Activated T-cell treated with anti-CD3 and anti-CD28 coated beads, Interleukin-2, amount 50 U/mL, for 4 hours (primary cell): ENCODE data around the gene C2orf78. TPM values are rescaled to one million over a fixed set of nuclear protein-coding genes. Genes with fewer than 3 reads are reported as not detected.

ENCODE experiments used
- ATAC-seq, 2 donors: fragments of 200-7000 bp; cut with Tn5 transposase; one replicate each; pipeline ENCODE4 v1.10.0; 2021
- DNase-seq: peaks from one replicate; pipeline ENCODE4 v3.0.0-alpha.2; 2020
- H3K27me3 Mint-ChIP-seq: one replicate; pipeline ENCODE4 v1.8.0; 2021; ENCODE audit warnings: low read depth, mixed read lengths
- H3K36me3 Mint-ChIP-seq: one replicate; pipeline ENCODE4 v1.8.0; 2022; ENCODE audit warnings: mixed read lengths; ENCODE audit not compliant: insufficient read depth
- H3K4me1 Mint-ChIP-seq: one replicate; pipeline ENCODE4 v1.8.0; 2021; ENCODE audit warnings: low read depth, mixed read lengths
- H3K4me3 Mint-ChIP-seq: one replicate; pipeline ENCODE4 v1.8.0; 2021; ENCODE audit warnings: mild to moderate bottlenecking, moderate library complexity, mixed read lengths
- H3K9me3 Mint-ChIP-seq: one replicate; pipeline ENCODE4 v1.8.0; 2021; ENCODE audit warnings: mixed read lengths
- total RNA-seq, 3 donors: library from RNA; stranded (reverse); gene quantifications; one replicate each; pipeline ENCODE4 v1.2.1, GENCODE V29; 2021

C2orf78 gene
- total RNA-seq, 3 donors from 2014 or later: not detected

GRCh38 chr2:73822276-73822675, 38.3 kb downstream of the C2orf78 start:
- H3K27me3 Mint-ChIP-seq: peaks cover 2% of the 10 kb centered on the region
- ATAC-seq: peak; percentile 30 to 42
- no peaks in the 10 kb centered on the region for H3K9me3 Mint-ChIP-seq
- H3K4me3 Mint-ChIP-seq: no peak overlapping the region
- H3K36me3 Mint-ChIP-seq: no peaks in the 10 kb centered on the region
- H3K4me1 Mint-ChIP-seq: peaks cover 18% of the 10 kb centered on the region
- DNase-seq: no peak

- H3K4me3 Mint-ChIP-seq: no peak overlapping the region
- DNase-seq (no peak), ATAC-seq (no peak)
- H3K36me3 Mint-ChIP-seq: no peaks in the 10 kb centered on the region
- H3K4me1 Mint-ChIP-seq: peaks cover 25% of the 10 kb centered on the region
- peaks cover 2% of the 10 kb centered on the region for H3K27me3 Mint-ChIP-seq
- H3K9me3 Mint-ChIP-seq: no peaks in the 10 kb centered on the region
These were observed 39.0 kb downstream of the C2orf78 start for GRCh38 chr2:73822991-73823390.

GRCh38 chr2:73823416-73823815, 39.4 kb downstream of the C2orf78 start:
- DNase-seq: no peak

GRCh38 chr2:73823916-73824523, 40.0 kb downstream of the C2orf78 start:
- peaks cover 2% of the 10 kb centered on the region for H3K27me3 Mint-ChIP-seq
- H3K4me3 Mint-ChIP-seq: no peak overlapping the region
- no peaks in the 10 kb centered on the region for H3K36me3 Mint-ChIP-seq
- peaks cover 32% of the 10 kb centered on the region for H3K4me1 Mint-ChIP-seq
- DNase-seq (no peak), ATAC-seq (no peak)
- no peaks in the 10 kb centered on the region for H3K9me3 Mint-ChIP-seq

More at GRCh38 chr2:73823416-73823815, 39.4 kb downstream of the C2orf78 start:
- Mint-ChIP-seq H3K27me3 (peaks cover 2% of the 10 kb centered on the region), H3K36me3 (no peaks in the 10 kb centered on the region), H3K9me3 (no peaks in the 10 kb centered on the region), H3K4me3 (no peak overlapping the region), H3K4me1 (peaks cover 28% of the 10 kb centered on the region)
- no peak for ATAC-seq

- no peak for ATAC-seq
- H3K36me3 Mint-ChIP-seq: no peaks in the 10 kb centered on the region
- DNase-seq: no peak
- H3K4me1 Mint-ChIP-seq: peaks cover 45% of the 10 kb centered on the region
- H3K27me3 Mint-ChIP-seq: peaks cover 2% of the 10 kb centered on the region
- H3K4me3 Mint-ChIP-seq: no peak overlapping the region
- no peaks in the 10 kb centered on the region for H3K9me3 Mint-ChIP-seq
These were observed 41.4 kb downstream of the C2orf78 start for GRCh38 chr2:73825408-73825807.

GRCh38 chr2:73827018-73827417, 43.0 kb downstream of the C2orf78 start:
- H3K4me3 Mint-ChIP-seq: peak overlapping the region; percentile 94
- H3K9me3 Mint-ChIP-seq: no peaks in the 10 kb centered on the region
- no peaks in the 10 kb centered on the region for H3K27me3 Mint-ChIP-seq
- peaks cover 3% of the 10 kb centered on the region for H3K36me3 Mint-ChIP-seq
- DNase-seq: no peak
- no peak for ATAC-seq
- peaks cover 44% of the 10 kb centered on the region for H3K4me1 Mint-ChIP-seq

GRCh38 chr2:73827660-73828388, 43.8 kb downstream of the C2orf78 start:
- ATAC-seq (no peak), DNase-seq (no peak)
- peak overlapping the region; percentile 94 for H3K4me3 Mint-ChIP-seq
- H3K4me1 Mint-ChIP-seq: peaks cover 50% of the 10 kb centered on the region
- H3K9me3 Mint-ChIP-seq: peaks cover 4% of the 10 kb centered on the region
- H3K27me3 Mint-ChIP-seq: no peaks in the 10 kb centered on the region
- peaks cover 8% of the 10 kb centered on the region for H3K36me3 Mint-ChIP-seq

- H3K9me3 Mint-ChIP-seq: peaks cover 4% of the 10 kb centered on the region
- ATAC-seq: no peak
- H3K27me3 Mint-ChIP-seq: no peaks in the 10 kb centered on the region
- peak overlapping the region; percentile 94 for H3K4me3 Mint-ChIP-seq
- peaks cover 54% of the 10 kb centered on the region for H3K4me1 Mint-ChIP-seq
- no peak for DNase-seq
- H3K36me3 Mint-ChIP-seq: peaks cover 9% of the 10 kb centered on the region
These were observed 44.4 kb downstream of the C2orf78 start for GRCh38 chr2:73828389-73828817.

- H3K4me1 Mint-ChIP-seq: peaks cover 54% of the 10 kb centered on the region
These were observed 45.0 kb downstream of the C2orf78 start, which contains the start of gene STAMBP for GRCh38 chr2:73828818-73829570. STAMBP (plus strand) TSS chr2:73828961; CDS start chr2:73830857, 1,896 bp downstream.

GRCh38 chr2:73830871-73831401, 47.0 kb downstream of the C2orf78 start:
- peak; percentile 25 for DNase-seq
- Mint-ChIP-seq H3K4me1 (peaks cover 53% of the 10 kb centered on the region), H3K36me3 (peaks cover 17% of the 10 kb centered on the region), H3K9me3 (peaks cover 4% of the 10 kb centered on the region), H3K4me3 (peak overlapping the region; percentile 94), H3K27me3 (no peaks in the 10 kb centered on the region)
- ATAC-seq: peak; percentile 80 to 83

More at GRCh38 chr2:73828818-73829570, 45.0 kb downstream of the C2orf78 start, which contains the start of gene STAMBP:
- Mint-ChIP-seq H3K4me3 (peak within 1 kb of the TSS; percentile 94), H3K36me3 (peaks cover 9% of the 10 kb centered on the region), H3K9me3 (peaks cover 4% of the 10 kb centered on the region), H3K27me3 (no peaks in the 10 kb centered on the region)
- ATAC-seq (peak; percentile 48 to 68), DNase-seq (peak; percentile 88)

- ATAC-seq (no peak), DNase-seq (no peak)
- Mint-ChIP-seq H3K27me3 (no peaks in the 10 kb centered on the region), H3K9me3 (peaks cover 4% of the 10 kb centered on the region), H3K4me3 (no peak overlapping the region), H3K4me1 (peaks cover 50% of the 10 kb centered on the region), H3K36me3 (peaks cover 19% of the 10 kb centered on the region)
These were observed 48.9 kb downstream of the C2orf78 start for GRCh38 chr2:73832930-73833329.

GRCh38 chr2:73836141-73836943, 52.4 kb downstream of the C2orf78 start:
- DNase-seq (no peak), ATAC-seq (no peak)
- Mint-ChIP-seq H3K36me3 (peaks cover 19% of the 10 kb centered on the region), H3K9me3 (peaks cover 4% of the 10 kb centered on the region), H3K4me1 (peaks cover 28% of the 10 kb centered on the region), H3K4me3 (no peak overlapping the region), H3K27me3 (no peaks in the 10 kb centered on the region)

GRCh38 chr2:73837847-73838585, 54.0 kb downstream of the C2orf78 start:
- no peak overlapping the region for H3K4me3 Mint-ChIP-seq
- DNase-seq (no peak), ATAC-seq (no peak)
- peaks cover 20% of the 10 kb centered on the region for H3K4me1 Mint-ChIP-seq
- H3K27me3 Mint-ChIP-seq: no peaks in the 10 kb centered on the region
- no peaks in the 10 kb centered on the region for H3K9me3 Mint-ChIP-seq
- H3K36me3 Mint-ChIP-seq: peaks cover 14% of the 10 kb centered on the region
